Sigmoid colon (tissue), 7 donors: Measurements from ENCODE around the gene LAMA3. TPM values are rescaled to one million over a fixed set of nuclear protein-coding genes. Genes with fewer than 3 reads are reported as not detected.

ENCODE experiments used
- DNase-seq: peaks from one replicate; pipeline ENCODE4 v3.0.0-alpha.2; 2019
- H3K27ac ChIP-seq, 4 donors: fragments of 200-600 bp; sonication (generic); one replicate each; pipeline ENCODE4 v1.5.1; 2016 to 2019; ENCODE audit warnings: mild to moderate bottlenecking in 1 of 4
- H3K27me3 ChIP-seq, 3 donors: fragments of 200-600 bp; sonication (generic); one replicate each; pipeline ENCODE4 v1.5.1; 2019; ENCODE audit warnings: mild to moderate bottlenecking in 1 of 3
- H3K36me3 ChIP-seq, 4 donors: fragments of 200-600 bp; sonication (generic); one replicate each; pipeline ENCODE4 v1.5.1; 2016 to 2019
- H3K4me1 ChIP-seq, 4 donors: fragments of 200-600 bp; sonication (generic); one replicate each; pipeline ENCODE4 v1.5.1; 2017 to 2019
- H3K4me3 ChIP-seq, 4 donors: fragments of 200-600 bp; sonication (generic); one replicate each; pipeline ENCODE4 v1.5.1; 2017 to 2019; ENCODE audit warnings: mild to moderate bottlenecking in 2 of 4, moderate library complexity in 1 of 4
- H3K9me3 ChIP-seq, 4 donors: fragments of 200-600 bp in 3 of 4; sonication (generic) in 3 of 4; one replicate each; pipeline versions ENCODE4 v1.5.1 to v1.6.1; 2013 to 2019
- EP300 ChIP-seq, 4 donors: sonication (generic); formaldehyde crosslinking; IDR thresholded peaks; one replicate each; pipeline ENCODE4 v1.6.1; 2017; ENCODE audit warnings: antibody characterized with exemption in 4 of 4
- POLR2A ChIP-seq, 2 donors: fragments of 450-650 bp; IDR thresholded peaks; one replicate each; pipeline ENCODE4 v1.6.1; 2016; ENCODE audit warnings: antibody characterized with exemption in 2 of 2, mild to moderate bottlenecking in 2 of 2, moderate library complexity in 2 of 2
- POLR2AphosphoS5 ChIP-seq, 4 donors: sonication (generic); formaldehyde crosslinking; IDR thresholded peaks; one replicate each; pipeline ENCODE4 v1.6.1; 2017; ENCODE audit warnings: antibody characterized with exemption in 4 of 4
- WGBS, 2 donors: extraction: QIAGEN DNeasy Blood & Tissue Kit; methylation state at CpG; one replicate each; pipeline ENCODE4 v1.1.7; 2013; 5-methylcytosine and 5-hydroxymethylcytosine counted together
- intact Hi-C: fragments of 100-400 bp; cut with DNase I; formaldehyde crosslinking; loops from one replicate; pipeline ENCODE4 v1.15.1; 2023
- polyA plus RNA-seq, 3 donors: library from polyadenylated mRNA; stranded (reverse); fragments of 200-250 nt; gene quantifications; one replicate each; pipeline ENCODE4 v1.2.3, GENCODE V29; 2013
- total RNA-seq, 4 donors: library from RNA; depleted of rRNA; stranded (reverse); fragments of >200 nt; gene quantifications; one replicate each; pipeline ENCODE4 v1.1.0, GENCODE V29; 2016
- TF ChIP-seq, protein P1 (sequence below), 4 experiments: fragments of 450-650 bp in 3 of 4; fragments of 200-600 bp in 1 of 4; IDR thresholded peaks; one replicate each; pipeline ENCODE4 v1.5.1; 2016 to 2019; ENCODE audit warnings: antibody characterized with exemption in 4 of 4, mild to moderate bottlenecking in 3 of 4, moderate library complexity in 2 of 4
- donor health status: healthy with polysubstance abuse.
- donor health status: Bipolar disorder and iron deficiency.
- donor health status: healthy.

LAMA3 gene
- total and polyA plus RNA-seq, 7 donors = 6.0 to 19.9 (median 14.1) TPM

DNA sequence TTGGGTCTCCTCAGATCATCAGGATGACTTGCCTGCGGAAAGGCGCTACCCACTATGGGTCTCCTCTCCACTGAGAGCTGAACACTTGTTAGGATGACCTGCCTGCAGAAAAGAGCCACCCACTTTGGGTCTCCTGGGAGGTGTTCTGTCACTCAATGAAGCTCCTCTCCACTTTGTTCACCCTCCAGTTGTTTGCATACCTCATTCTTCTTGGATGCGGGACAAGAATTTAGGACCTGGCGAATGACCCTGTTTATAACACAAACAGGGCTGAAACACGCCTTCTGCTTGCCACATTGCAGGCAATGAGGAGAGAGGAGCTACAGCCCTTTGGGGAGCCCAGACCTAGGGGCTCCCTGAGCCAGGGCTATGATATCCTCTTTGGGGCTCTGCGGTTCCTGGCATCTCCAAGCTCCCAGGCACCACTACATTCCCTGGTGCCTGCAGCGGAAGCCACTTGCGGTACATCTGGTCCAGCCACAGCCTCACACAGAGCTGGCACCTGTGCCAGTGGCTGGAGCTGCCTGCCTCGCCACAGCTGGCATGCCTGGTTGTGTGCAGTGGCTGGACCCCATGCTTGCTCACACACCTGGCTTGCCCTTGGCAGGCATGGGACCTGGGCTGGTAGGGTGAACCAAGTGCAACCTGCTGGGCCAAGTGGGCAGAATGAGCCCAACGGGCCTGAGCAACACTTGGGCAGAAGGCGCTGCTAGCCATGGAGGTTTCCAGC, 47.2 kb upstream of the LAMA3 start:
- no peak for TF ChIP-seq POLR2A (IDR thresholded peaks at IDR 0.05)
- TF ChIP-seq, protein P1, sequence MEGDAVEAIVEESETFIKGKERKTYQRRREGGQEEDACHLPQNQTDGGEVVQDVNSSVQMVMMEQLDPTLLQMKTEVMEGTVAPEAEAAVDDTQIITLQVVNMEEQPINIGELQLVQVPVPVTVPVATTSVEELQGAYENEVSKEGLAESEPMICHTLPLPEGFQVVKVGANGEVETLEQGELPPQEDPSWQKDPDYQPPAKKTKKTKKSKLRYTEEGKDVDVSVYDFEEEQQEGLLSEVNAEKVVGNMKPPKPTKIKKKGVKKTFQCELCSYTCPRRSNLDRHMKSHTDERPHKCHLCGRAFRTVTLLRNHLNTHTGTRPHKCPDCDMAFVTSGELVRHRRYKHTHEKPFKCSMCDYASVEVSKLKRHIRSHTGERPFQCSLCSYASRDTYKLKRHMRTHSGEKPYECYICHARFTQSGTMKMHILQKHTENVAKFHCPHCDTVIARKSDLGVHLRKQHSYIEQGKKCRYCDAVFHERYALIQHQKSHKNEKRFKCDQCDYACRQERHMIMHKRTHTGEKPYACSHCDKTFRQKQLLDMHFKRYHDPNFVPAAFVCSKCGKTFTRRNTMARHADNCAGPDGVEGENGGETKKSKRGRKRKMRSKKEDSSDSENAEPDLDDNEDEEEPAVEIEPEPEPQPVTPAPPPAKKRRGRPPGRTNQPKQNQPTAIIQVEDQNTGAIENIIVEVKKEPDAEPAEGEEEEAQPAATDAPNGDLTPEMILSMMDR (IDR thresholded peaks at IDR 0.05) = no peak
- no peak for TF ChIP-seq EP300 (IDR thresholded peaks at IDR 0.05)
- no peak for TF ChIP-seq POLR2AphosphoS5 (IDR thresholded peaks at IDR 0.05)
- H3K4me1 ChIP-seq = no peaks in the 10 kb centered on the region
- DNase-seq = no peak
- H3K4me3 ChIP-seq = no peak overlapping the region
- H3K27ac ChIP-seq = no peak overlapping the region
- no peaks in the 10 kb centered on the region for H3K9me3 ChIP-seq
- 95% methylated on average over 11 of the region's 11 CpGs for WGBS, 2 donors
- intact Hi-C loops = no loop called here
- H3K36me3 ChIP-seq = no peaks in the 10 kb centered on the region
- no peaks in the 10 kb centered on the region for H3K27me3 ChIP-seq

DNA sequence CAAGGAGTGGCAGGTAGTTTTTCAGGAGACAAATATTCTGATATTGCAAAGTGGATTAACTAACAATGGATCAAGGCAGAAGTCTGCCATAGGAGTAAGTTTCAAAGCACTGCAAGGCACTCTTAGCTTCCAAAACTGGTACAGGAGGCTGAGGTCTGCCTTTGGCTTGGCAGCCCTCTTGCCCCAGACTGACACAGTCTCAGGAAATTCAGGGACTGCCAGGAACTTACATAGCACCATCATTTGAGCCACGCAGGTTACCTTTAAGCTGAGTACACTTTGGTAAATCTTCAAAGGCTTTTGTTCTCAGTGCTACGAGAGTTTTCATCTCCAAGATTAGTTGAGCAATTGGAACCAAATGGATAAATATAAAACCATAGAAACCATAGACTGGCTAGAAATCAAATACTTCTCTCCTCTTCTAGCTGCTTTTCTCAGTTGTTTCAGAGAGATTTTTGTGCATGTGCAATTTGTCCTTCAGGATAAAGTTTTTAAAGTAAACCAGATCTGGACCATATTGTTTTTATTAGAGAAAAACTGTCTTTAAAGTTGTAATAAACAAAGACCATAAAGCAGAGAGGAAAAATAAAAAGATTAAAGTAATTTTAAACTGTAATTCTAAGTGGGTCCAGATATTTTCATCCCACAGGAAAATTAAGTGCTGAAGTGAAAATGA, 45.3 kb upstream of the LAMA3 start:
- intact Hi-C loops = no loop called here
- no peak for DNase-seq
- TF ChIP-seq, protein P1 (IDR thresholded peaks at IDR 0.05) = no peak
- TF ChIP-seq POLR2AphosphoS5 (IDR thresholded peaks at IDR 0.05) (no peak), EP300 (IDR thresholded peaks at IDR 0.05) (no peak), POLR2A (IDR thresholded peaks at IDR 0.05) (no peak)

DNA sequence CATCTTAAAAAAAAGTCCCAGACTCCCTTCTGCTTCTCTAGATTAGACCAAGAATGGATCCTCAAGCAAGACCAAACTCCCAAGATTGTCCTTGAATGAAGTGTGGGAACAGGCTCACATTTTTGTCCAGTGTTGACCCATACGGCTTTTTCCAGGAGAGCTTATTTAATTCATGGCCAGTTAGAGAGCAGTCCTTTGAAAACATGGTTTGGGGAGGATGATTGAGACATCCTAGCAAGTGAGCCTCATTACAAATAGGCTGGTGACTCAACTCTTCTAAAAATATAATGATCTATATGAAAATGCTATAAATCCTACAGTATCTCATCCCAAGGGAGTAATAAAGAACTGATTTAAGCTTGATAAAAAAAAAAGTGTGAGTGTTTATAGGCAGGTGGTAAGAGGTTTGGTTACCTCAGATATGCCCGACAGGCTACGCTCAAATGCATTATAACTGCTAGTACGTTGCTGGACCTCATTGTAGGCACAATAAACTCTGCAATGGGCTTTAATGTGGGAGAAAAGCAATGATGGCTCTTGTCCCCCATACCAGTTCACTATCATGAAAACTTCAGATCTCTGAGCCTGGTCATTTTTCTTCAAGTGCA, 43.6 kb upstream of the LAMA3 start:
- no peaks in the 10 kb centered on the region for H3K4me1 ChIP-seq
- no peaks in the 10 kb centered on the region for H3K36me3 ChIP-seq
- no peaks in the 10 kb centered on the region for H3K9me3 ChIP-seq
- H3K27me3 ChIP-seq = no peaks in the 10 kb centered on the region
- TF ChIP-seq POLR2AphosphoS5 (IDR thresholded peaks at IDR 0.05) (no peak), POLR2A (IDR thresholded peaks at IDR 0.05) (no peak), EP300 (IDR thresholded peaks at IDR 0.05) (no peak)
- TF ChIP-seq, protein P1 (IDR thresholded peaks at IDR 0.05) = no peak
- intact Hi-C loops = no loop called here
- DNase-seq = no peak
- H3K27ac ChIP-seq = no peak overlapping the region
- no peak overlapping the region for H3K4me3 ChIP-seq
- WGBS, 2 donors = 82 to 94% methylated on average over 4 of the region's 4 CpGs

More for the DNA sequence above, 45.3 kb upstream of the LAMA3 start:
- no peak overlapping the region for H3K4me3 ChIP-seq
- no peak overlapping the region for H3K27ac ChIP-seq
- 79 to 82% methylated on average over 2 of the region's 2 CpGs for WGBS, 2 donors
- no peaks in the 10 kb centered on the region for H3K9me3 ChIP-seq
- H3K36me3 ChIP-seq = no peaks in the 10 kb centered on the region
- H3K4me1 ChIP-seq = no peaks in the 10 kb centered on the region
- H3K27me3 ChIP-seq = no peaks in the 10 kb centered on the region

DNA sequence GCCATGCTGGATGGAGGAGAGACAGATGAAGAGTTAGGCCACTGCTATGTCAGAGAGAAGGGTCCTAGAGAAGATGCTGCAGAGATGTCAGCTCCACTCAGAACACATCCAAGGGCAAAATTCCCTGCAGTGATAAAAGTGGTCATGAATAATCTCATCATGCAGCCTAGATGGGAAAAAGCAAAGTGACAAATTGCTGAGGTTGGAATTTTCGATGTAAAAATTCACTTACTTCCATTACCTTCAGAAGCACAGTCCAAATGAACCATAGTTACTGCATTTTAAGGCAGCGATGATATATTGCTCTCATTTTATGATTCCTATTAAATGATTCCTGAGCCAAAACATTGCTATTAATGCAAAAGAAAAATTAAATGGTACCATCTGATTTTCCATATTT, 43.0 kb upstream of the LAMA3 start:
- Histone ChIP-seq H3K9me3 (no peaks in the 10 kb centered on the region), H3K4me3 (no peak overlapping the region), H3K4me1 (no peaks in the 10 kb centered on the region), H3K27ac (no peak overlapping the region), H3K27me3 (no peaks in the 10 kb centered on the region), H3K36me3 (no peaks in the 10 kb centered on the region)
- 86 to 91% methylated on average over 2 of the region's 2 CpGs for WGBS, 2 donors
- intact Hi-C loops = no loop called here
- TF ChIP-seq POLR2A (IDR thresholded peaks at IDR 0.05) = no peak
- TF ChIP-seq EP300 (IDR thresholded peaks at IDR 0.05) = no peak
- TF ChIP-seq, protein P1 (IDR thresholded peaks at IDR 0.05) = no peak
- TF ChIP-seq POLR2AphosphoS5 (IDR thresholded peaks at IDR 0.05) = no peak
- DNase-seq = no peak
